Measurements from ENCODE around the gene TMED9.
"Not testable (repeated sequence)": the region's sequence is repeated elsewhere in the genome, so short reads cannot be mapped to it uniquely, and the experiment has no call there.

Gene TMED9

DNA sequence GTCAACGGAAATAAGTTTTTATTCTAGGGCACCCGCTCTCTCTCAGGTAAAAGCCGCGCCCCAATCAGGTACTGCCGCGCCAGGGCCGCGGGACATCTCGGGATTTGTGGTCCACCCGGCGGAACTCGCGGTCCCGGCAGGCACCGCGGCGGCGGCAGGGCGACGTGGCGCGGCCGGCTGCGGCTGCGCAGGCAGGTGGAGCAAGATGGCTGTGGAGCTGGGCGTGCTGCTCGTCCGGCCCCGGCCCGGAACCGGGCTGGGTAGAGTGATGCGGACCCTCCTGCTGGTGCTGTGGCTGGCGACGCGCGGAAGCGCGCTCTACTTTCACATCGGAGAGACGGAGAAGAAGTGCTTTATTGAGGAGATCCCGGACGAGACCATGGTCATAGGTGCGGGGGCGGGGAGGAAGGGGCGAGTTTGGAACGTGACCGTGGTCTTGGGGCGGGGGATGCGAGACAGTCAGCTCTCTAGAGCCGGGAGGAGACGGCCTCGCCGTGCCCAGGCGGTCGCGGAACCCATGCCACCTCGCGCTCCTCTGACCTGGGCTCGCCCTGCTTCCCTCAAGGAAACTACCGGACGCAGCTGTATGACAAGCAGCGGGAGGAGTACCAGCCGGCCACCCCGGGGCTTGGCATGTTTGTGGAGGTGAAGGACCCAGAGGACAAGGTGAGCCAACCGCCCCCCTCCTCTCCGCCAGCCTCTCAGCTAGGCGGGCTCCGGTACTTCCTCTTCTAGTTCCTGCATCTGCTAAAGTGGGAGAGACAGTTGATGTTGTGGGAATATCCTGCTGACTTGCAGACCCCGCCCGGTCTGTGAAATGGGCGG lies at the start of gene TMED9:
Gene TMED9, plus strand, starts transcription at position 194 of the 825 bp plus-strand sequence. Its CDS starts 12 bp downstream, at position 206.
- FAIRE-seq, result peak; percentile 94

DNA sequence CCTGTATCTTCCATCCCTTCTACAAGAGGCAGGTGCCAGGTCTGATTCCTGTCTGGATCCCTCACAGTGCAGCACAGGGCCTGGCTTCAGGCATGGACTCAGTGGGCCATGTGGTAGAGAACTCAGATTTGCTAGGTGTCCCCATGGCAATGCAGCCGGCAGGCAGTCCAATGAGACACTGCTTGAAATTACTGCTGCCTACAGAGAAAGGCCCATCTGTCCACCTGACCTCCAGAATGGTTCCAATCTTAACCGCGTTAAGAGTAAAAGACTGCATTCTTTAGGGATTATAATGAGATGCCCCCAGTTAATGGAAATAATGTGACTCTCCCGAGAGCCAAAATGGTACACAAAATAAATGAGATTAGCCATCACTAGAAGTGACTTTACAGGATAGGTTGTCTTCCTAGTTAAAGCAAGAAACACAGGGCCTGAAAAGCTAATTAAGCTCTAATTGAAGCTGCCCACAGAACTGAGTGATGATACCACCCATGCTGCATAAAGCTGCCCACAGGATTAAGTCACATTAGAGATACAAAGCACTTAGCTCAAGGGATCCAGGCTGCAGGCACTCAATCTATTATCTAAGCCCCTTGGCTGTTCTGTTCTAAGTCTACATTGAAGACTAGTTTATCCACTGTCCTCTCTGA lies 49.1 kb upstream of the TMED9 start:
- no peak for DNase-seq (ENCODE audit: extremely low spot score, insufficient read length, low read depth)
- FAIRE-seq, result no peak

More for the DNA sequence above, at the start of gene TMED9:
- DNase-seq (ENCODE audit: extremely low spot score, insufficient read length, low read depth), result peak; percentile 77

DNA sequence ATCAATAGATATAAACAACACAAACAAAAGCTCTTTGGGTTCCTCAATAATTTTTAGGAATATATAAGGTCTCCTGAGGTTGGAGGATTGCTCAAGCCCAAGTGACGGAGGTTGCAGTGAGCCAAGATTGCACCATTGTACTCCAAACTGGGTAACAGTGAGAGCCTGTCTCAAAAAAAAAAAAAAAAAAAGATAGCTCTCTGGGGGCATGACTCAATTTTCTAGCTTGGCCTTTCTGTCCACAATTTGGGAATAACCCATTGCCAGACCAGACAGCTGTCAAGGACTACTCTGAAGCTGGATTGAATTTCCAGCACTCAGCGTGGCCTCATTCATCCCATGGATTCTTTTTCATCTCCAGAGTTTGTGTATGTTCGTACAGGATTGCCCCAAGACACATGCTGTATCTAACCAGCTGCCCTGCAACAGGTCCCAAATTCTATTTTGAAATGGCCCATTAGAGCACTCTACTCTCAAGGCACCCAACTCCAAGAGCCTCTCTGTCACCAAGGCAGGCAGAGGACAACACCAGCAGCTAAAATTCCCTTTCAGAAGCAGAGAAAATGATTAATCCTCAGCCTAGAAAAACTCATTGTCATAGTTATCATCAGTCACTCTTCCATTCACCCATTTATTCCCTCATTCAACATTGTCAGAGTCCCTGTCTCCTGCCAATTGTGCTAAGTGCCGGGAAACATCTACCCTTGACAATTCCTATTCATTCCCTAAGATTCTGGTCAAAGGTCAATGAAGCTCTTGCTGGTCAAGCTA lies 46.3 kb upstream of the TMED9 start:
- DNase-seq (ENCODE audit: extremely low spot score, insufficient read length, low read depth), result no peak
- FAIRE-seq, result no peak

DNA sequence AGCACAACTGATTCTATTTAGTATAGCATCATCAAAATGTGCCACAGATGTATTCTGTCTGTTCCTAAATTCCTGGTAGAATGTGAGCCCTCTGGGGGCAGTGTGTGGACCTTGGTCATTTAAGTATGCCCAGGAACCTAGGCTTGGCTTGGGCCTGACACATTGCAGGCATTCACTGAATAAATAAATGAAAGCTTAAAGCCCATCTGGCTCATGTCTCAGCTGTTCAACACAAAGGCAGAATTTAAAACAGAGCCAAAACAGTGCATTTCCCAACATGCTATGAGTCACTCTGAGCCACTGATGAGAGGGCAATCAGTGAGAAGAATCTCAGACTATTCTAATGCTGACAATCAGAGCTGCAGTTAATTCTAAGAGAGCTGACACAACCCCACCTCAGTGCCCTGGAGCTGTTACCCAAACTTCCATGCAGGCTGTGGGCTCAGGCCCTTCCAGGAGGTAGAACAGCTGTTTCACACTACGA lies 45.7 kb upstream of the TMED9 start:
- FAIRE-seq (no peak), DNase-seq (ENCODE audit: extremely low spot score, insufficient read length, low read depth) (no peak)

DNA sequence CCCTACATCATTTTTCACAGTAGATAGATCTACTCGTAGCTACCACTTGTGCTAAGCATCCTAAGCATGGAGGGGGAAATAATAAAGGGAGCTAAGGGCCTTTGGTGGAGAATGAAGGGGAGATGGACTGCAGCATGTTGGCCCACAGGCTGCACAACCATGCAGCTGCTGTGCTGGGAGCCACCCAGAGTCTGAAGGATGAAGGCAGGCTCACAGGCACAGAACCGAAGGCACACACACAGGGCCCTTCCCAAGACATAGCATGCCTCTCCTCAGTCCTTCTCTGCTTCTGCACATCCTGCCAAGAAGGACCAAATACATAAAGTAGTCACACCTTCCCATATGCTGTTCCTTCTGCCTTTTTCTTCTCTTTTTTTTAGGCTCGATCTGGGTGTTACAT lies 44.3 kb upstream of the TMED9 start:
- FAIRE-seq (no peak), DNase-seq (ENCODE audit: extremely low spot score, insufficient read length, low read depth) (no peak)

DNA sequence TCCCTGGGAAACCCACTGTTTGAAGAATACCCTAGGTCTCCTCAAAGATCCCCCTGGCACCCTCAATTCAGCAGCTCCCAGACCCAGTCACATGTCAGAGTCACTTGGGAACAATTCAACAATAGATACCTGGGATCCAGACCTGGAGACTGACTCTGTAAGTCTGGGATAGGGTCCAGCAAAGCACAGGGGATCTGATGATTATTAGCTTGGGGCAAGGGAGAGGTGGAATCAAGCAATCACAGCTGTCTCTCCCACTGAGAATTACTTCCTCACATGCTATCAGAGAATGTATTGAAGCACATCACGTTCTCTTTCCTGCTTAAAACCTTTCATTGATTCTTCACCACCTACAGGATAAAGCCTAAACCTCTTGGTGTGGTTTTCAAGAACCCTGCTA lies 43.5 kb upstream of the TMED9 start:
- no peak for FAIRE-seq
- DNase-seq (ENCODE audit: extremely low spot score, insufficient read length, low read depth), result no peak

DNA sequence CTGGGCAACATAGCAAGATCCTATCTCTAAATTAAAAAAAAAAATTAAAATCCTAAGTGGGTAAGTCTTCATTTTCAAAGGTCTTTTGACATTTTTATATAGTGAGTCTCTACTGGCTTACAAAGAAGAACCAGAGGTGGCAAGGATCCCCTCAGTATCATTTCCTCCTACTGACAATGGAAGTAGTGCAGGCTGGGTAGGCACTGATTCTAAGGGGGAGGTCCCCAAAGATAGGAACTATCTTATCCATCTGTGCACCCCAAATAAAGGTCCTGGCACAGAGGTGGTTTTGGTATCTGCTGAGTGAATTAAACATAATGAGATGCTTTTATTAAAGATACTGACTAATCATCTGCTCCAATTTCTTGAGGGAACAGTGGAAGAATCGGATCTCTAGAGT lies 41.9 kb upstream of the TMED9 start:
- no peak for FAIRE-seq
- no peak for DNase-seq (ENCODE audit: extremely low spot score, insufficient read length, low read depth)

DNA sequence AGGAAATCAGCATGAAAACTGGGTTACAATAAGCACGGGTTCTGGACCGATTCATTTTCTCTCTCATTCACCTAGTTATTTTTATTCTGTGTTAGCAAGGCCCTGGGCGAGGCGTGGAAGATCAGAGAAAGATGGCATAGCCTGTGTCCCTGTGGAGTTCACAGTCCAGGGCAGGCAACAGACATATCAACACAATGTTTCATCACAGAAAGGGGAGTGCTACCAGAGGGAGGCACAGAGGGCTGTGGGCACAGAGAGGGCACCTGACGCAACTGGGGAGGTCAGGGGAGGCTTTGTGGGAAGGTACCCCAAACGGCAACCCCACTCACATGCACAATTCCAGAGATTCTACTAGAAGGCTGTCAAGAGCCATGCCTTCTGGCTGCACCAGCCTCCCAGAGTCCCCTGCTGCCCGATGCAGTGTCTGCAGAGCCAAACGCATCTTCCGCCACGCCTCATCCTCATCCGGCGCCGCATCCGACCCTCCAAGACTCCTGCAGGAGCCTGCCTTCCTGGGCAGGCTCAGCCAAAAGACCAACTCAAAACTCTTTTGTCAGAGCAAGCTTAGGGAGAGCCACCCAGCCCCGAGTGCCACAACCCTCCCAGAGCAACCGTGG lies 39.1 kb upstream of the TMED9 start:
- DNase-seq (ENCODE audit: extremely low spot score, insufficient read length, low read depth) (no peak), FAIRE-seq (no peak)

DNA sequence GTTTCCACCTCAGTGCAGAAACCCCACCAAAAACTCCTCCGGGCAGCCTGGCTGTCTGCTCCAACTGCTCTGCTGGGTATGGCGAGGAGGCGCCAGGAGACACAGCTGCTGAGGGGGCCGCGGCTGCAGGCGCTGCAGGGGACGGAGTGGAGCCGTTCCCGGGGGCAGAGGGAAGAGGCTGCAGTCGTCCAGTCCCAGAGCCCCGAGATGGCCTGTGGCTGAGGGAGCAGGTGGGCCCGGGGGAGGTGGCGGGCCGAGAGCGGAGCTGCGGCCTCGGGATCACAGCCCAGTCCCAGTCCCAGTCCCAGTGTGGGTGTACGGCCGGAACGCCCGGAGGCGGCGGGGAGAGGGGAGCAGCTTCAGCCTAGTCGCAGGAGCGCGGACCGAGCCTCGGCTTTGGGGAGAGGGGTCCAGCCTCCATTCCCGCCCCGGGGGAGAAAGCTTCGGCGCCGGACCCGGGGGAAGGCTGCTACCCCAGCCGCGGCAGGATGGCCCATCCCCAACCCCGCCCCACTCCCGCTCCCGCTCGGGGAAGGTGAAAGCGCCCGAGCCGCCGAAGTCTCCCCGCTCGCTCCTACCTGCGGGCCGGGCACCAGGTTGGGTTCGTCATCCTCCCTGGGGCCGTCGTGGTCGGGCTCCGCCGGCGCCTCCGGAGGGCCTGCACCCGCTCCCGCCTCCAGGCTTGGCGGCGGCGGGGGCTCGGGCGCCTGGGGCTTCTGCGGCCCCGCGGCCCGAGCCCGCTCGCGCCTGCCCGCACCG lies 38.2 kb upstream of the TMED9 start:
- DNase-seq (ENCODE audit: extremely low spot score, insufficient read length, low read depth) (peak; percentile 22), FAIRE-seq (no peak)

DNA sequence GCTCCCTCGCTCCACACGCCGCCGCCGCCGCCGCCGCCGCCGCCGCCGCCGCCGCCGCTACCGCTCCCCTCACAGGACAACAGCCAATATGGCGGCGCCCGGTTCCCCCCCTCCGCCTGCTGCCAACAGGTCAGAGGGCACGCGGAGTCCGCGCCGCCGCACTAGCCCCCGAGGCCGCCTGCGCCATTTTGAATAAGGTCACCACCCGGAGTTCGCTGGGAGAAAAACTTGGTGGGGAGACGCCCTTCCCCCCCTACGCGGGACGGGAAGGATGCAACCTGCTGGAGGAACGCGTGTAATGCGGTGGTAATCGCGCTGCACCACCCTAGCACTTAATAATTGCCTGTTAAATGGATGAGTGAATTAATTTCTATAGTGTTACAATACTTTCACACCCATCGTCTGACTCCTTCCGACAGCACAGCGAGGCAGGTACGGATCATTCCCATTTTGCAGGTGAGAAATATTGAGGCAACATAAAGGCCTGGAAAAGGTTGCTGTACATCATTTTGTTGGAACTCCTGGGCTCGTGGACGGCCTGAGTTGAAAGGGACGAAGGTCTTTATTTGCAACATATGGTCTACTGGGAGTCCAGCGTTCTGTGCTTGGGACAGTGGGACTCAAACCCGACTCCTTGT lies 37.4 kb upstream of the TMED9 start, which contains the start of gene FAM193B:
Gene FAM193B, minus strand, starts transcription at position 90 of the 638 bp plus-strand sequence. CDS start 105 bp downstream, outside the sequence.
- FAIRE-seq, result peak; percentile 85

DNA sequence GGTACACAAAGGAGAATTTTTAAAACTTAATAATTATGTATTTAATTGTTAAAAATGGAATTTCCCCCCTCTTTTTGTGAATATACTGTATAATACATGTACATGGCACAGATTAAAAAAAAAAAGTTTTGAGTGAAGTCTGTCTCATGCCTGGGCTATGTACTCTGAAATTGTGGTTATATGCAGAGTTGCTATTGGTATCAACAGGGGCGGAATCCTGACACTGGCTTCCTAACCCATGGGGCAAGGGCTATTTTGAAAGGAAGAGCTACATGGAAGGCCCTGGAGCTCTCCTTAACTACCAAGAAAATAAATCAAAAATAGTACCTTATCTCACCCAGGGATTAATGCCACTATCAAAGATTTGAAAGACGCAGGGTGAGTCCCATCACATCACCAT lies 36.8 kb upstream of the TMED9 start:
- FAIRE-seq, result no peak

More for the DNA sequence above, 37.4 kb upstream of the TMED9 start, which contains the start of gene FAM193B:
- DNase-seq (ENCODE audit: extremely low spot score, insufficient read length, low read depth), result peak; percentile 99

DNA sequence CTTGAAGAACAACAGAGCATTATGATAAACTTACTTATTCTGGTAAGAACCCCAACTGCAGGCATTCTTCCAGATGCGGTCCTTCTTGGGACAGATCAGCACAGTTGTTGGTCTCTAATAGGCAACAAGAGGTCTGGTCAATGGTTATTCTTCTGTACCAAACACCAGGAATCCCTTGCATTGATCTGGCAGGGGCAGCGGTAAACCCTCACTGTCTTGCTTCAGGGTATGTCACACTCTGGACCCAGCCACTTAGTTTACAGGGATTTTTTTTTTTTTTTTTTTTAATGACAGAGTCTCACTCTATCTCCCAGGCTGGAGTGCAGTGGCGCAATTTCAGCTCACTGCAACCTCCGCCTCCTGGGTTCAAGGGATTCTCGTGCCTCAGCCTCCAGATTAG lies 36.3 kb upstream of the TMED9 start:
- no peak for FAIRE-seq
- DNase-seq (ENCODE audit: extremely low spot score, insufficient read length, low read depth), result no peak

More for the DNA sequence above, 36.8 kb upstream of the TMED9 start:
- no peak for DNase-seq (ENCODE audit: extremely low spot score, insufficient read length, low read depth)

DNA sequence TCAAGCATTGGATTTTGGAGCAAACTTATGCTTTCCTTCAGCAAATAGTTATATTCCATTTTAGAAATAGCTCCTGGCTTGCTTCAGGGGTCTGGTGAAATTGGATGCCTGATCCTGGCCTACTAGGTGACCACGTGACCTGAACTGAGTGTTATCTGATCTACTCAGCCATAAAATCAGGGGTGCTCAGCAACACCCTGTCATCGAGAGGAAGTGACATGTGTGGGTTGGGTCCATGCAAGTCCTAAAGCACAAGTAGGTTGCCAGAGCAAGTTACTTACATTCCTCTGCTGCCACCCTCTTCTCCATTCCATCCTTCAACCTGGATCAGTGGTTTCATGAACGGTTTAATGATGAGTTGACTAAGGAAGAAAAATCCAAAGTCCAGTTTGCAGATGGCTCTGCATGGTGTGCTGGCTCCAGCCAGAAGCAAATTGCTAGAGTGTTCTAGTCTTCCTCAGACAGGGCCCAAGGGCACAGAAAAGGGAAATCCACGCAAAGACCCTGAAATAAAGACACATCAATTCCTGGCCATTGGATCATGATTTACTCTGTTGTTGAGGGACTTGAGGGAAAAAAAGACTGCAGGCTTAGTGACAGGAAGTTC lies 34.9 kb upstream of the TMED9 start:
- FAIRE-seq (no peak), DNase-seq (ENCODE audit: extremely low spot score, insufficient read length, low read depth) (no peak)

DNA sequence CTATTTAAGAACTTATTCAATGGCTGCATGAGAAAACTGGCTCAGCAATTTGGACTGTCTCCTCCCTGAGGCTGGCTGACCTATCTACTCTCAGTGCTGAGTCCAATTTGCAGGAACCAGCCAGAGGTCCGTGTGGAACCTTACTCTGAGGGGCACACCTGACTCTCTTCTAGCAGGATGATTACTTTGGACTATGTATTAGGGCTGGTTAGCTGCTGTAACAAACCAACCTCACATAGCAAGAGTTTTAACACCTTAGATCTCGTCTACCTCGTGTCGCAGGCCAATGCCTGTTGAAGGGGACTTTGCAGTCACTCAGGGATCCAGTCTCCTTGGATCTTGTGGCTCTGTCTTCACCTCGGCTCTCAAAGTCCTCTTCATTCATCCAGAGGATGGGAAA lies 34.2 kb upstream of the TMED9 start:
- DNase-seq (ENCODE audit: extremely low spot score, insufficient read length, low read depth), result no peak
- FAIRE-seq, result no peak

DNA sequence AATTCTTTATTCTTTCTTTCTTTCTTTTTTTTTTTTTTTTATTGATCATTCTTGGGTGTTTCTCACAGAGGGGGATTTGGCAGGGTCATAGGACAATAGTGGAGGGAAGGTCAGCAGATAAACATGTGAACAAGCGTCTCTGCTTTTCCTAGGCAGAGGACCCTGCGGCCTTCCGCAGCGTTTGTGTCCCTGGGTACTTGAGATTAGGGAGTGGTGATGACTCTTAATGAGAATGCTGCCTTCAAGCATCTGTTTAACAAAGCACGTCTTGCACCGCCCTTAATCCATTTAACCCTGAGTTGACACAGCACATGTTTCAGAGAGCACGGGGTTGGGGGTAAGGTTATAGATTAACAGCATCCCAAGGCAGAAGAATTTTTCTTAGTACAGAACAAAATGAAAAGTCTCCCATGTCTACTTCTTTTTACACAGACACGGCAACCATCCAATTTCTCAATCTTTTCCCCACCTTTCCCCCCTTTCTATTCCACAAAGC lies 32.5 kb upstream of the TMED9 start:
- FAIRE-seq; DNase-seq (ENCODE audit: extremely low spot score, insufficient read length, low read depth): not testable (repeated sequence)

DNA sequence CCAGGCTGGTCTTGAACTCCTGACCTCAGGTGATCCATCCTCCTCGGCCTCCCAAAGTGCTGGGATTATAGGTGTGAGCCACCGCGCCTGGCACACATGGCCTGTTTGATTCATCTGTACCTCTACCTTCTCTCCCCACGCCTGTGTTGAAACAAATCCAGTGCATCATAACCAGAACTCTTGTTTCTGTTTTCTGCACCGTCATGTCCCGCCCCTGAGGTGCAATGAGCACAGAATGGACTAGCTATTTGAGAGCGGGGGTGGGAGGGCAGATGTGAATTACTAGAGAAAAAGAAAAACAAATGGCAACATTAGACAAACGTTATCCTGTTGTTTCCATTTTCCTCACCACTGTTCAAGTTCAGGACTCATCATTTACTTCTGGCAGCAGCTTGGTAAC lies 27.0 kb upstream of the TMED9 start:
- FAIRE-seq (no peak), DNase-seq (ENCODE audit: extremely low spot score, insufficient read length, low read depth) (no peak)

DNA sequence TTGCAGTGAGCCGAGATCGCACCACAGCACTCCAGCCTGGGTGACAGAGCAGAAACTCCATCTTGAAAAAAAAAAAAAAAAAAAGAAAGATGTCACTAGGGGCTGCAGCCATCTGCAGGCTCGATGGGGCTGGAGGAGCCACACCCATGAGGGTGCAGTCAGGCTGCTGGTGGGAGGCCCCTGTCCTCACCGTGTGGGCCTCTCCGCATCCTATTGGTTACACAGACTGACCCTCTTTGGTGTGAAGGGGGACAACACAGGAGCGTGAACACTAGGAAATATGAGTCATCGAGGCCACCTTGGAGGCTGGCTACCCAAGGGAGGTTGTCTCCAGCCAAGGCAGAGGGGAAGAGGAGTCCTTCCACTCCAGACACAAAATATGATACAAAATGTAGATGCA lies 23.7 kb upstream of the TMED9 start:
- DNase-seq (ENCODE audit: extremely low spot score, insufficient read length, low read depth) (no peak), FAIRE-seq (no peak)

DNA sequence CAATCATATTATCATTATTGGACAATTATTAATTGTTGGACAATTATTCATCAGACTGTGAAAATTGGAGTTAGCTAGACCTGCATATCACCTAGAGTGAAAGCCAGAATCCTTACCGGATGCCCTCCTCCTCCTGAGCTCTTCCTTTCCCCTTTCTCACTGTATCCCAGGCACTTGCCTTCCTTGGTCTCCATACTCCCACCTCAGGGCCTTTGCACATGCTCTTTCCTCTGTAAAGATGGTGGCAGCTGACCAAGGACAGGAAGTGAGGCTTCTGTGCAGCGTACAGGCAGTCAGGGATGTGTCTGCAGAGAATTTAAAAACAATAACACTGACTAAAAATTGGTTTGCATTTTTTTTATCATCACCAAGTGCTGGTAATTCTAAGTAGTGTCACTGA lies 22.1 kb upstream of the TMED9 start:
- DNase-seq (ENCODE audit: extremely low spot score, insufficient read length, low read depth), result no peak
- no peak for FAIRE-seq
